Glutamatergic neuron (in vitro differentiated cells): ENCODE measurements around the gene ITIH1. TPM values are rescaled to one million over a fixed set of nuclear protein-coding genes. Genes with fewer than 3 reads are reported as not detected.

Experiments used
- DNase-seq: peaks from one replicate; pipeline ENCODE4 v3.0.0; 2022
- H3K27ac Mint-ChIP-seq: one replicate; pipeline ENCODE4 v1.8.0; 2020; ENCODE audit warnings: mild to moderate bottlenecking, mixed read lengths, inconsistent platforms; ENCODE audit not compliant: unreplicated experiment
- H3K27me3 Mint-ChIP-seq: one replicate; pipeline ENCODE4 v1.8.0; 2020; ENCODE audit warnings: mild to moderate bottlenecking, moderate library complexity, mixed read lengths, inconsistent platforms; ENCODE audit not compliant: unreplicated experiment
- H3K36me3 Mint-ChIP-seq: one replicate; pipeline ENCODE4 v1.8.0; 2020; ENCODE audit warnings: mild to moderate bottlenecking, mixed read lengths, inconsistent platforms; ENCODE audit not compliant: unreplicated experiment
- H3K4me1 Mint-ChIP-seq: one replicate; pipeline ENCODE4 v1.8.0; 2020; ENCODE audit warnings: mild to moderate bottlenecking, low read depth, mixed read lengths, inconsistent platforms; ENCODE audit not compliant: unreplicated experiment
- H3K4me3 Mint-ChIP-seq: one replicate; pipeline ENCODE4 v1.8.0; 2020; ENCODE audit warnings: mild to moderate bottlenecking, mixed read lengths, inconsistent platforms; ENCODE audit not compliant: unreplicated experiment
- H3K9me3 Mint-ChIP-seq: one replicate; pipeline ENCODE4 v1.8.0; 2020; ENCODE audit warnings: mild to moderate bottlenecking, moderate library complexity, mixed read lengths, inconsistent platforms; ENCODE audit not compliant: unreplicated experiment
- total RNA-seq: library from RNA; stranded (reverse); fragmentation: NEBNext Ultra II Directional; extraction: Animal tissue kit (Norgen Biotek cat#: 25700); gene quantifications from one replicate; pipeline ENCODE4 v1.2.1, GENCODE V29; 2021; ENCODE audit not compliant: unreplicated experiment
- TF ChIP-seq, protein P1 (sequence below): fragments of 200-600 bp; sonication (generic); IDR thresholded peaks from one replicate; pipeline ENCODE4 v1.5.0; 2021; ENCODE audit not compliant: partially characterized antibody, unreplicated experiment

ITIH1 gene
- total RNA-seq, 1 donor from 2014 or later, result not detected

- Mint-ChIP-seq H3K9me3 (no peaks in the 10 kb centered on the region), H3K27ac (no peak overlapping the region), H3K4me1 (no peaks in the 10 kb centered on the region), H3K27me3 (no peaks in the 10 kb centered on the region), H3K4me3 (no peak overlapping the region), H3K36me3 (no peaks in the 10 kb centered on the region)
- TF ChIP-seq, protein P1, sequence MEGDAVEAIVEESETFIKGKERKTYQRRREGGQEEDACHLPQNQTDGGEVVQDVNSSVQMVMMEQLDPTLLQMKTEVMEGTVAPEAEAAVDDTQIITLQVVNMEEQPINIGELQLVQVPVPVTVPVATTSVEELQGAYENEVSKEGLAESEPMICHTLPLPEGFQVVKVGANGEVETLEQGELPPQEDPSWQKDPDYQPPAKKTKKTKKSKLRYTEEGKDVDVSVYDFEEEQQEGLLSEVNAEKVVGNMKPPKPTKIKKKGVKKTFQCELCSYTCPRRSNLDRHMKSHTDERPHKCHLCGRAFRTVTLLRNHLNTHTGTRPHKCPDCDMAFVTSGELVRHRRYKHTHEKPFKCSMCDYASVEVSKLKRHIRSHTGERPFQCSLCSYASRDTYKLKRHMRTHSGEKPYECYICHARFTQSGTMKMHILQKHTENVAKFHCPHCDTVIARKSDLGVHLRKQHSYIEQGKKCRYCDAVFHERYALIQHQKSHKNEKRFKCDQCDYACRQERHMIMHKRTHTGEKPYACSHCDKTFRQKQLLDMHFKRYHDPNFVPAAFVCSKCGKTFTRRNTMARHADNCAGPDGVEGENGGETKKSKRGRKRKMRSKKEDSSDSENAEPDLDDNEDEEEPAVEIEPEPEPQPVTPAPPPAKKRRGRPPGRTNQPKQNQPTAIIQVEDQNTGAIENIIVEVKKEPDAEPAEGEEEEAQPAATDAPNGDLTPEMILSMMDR, result no peak
- no peak for DNase-seq
Observed at GRCh38 chr3:52739730-52740129, 37.7 kb upstream of the ITIH1 start.

DNA sequence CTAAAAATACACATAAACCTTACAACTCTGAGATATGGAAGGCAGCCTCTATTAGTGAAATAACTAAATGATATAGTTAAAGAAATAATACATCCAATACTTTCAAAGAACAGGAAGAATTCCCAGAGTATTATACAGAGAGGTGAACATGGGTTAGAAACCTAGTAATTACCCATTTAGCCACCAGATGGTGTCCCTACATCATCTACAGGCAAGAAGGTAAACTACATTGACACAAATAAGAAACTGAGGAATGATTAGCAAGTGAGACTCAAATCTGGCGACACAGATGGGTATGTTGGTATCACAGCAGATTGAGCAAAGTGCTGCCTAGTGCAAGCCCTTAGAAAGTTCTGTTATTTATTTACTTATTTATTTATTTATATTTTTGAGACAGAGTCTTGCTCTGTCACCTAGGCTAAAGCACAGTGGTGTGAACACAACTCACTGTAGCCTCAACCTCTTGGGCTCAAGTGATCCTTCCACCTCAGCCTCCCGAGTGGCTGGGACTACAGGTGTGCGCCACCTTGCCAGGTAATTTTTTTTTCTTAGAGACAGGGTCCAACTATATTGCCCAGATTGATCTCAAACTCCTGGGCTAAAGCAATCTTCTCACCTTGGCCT lies 34.9 kb upstream of the ITIH1 start:
- H3K4me1 Mint-ChIP-seq, result no peaks in the 10 kb centered on the region
- no peaks in the 10 kb centered on the region for H3K9me3 Mint-ChIP-seq
- DNase-seq, result no peak
- no peak overlapping the region for H3K4me3 Mint-ChIP-seq
- H3K36me3 Mint-ChIP-seq, result no peaks in the 10 kb centered on the region
- TF ChIP-seq, protein P1, result peak; percentile 47
- no peak overlapping the region for H3K27ac Mint-ChIP-seq
- no peaks in the 10 kb centered on the region for H3K27me3 Mint-ChIP-seq

- DNase-seq, result no peak
- TF ChIP-seq, protein P1, result no peak
- H3K27ac Mint-ChIP-seq, result no peak overlapping the region
- no peaks in the 10 kb centered on the region for H3K4me1 Mint-ChIP-seq
- no peaks in the 10 kb centered on the region for H3K27me3 Mint-ChIP-seq
- no peaks in the 10 kb centered on the region for H3K9me3 Mint-ChIP-seq
- no peak overlapping the region for H3K4me3 Mint-ChIP-seq
- H3K36me3 Mint-ChIP-seq, result no peaks in the 10 kb centered on the region
Observed at GRCh38 chr3:52743152-52743551, 34.2 kb upstream of the ITIH1 start.

DNA sequence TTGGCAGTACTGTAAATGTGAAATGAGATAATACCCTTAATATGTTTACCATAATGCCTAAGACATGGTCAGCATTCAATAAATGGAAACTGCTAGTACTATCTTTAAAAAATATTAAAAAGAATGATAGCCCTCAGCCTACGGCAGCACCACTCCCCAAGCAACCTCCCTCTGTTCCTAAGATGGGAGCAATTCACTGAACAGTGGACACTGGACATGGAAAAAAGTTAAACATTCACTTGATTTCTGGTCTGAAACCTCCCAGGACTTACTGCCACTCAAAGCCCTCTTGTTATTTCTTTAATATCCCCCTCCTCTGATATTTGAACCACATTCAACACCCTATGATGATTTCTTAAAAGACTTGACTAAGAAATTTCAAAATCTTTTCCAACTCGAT lies 33.7 kb upstream of the ITIH1 start:
- TF ChIP-seq, protein P1, result no peak
- DNase-seq, result no peak
- Mint-ChIP-seq H3K4me1 (no peaks in the 10 kb centered on the region), H3K9me3 (no peaks in the 10 kb centered on the region), H3K27me3 (no peaks in the 10 kb centered on the region), H3K27ac (no peak overlapping the region), H3K4me3 (no peak overlapping the region), H3K36me3 (no peaks in the 10 kb centered on the region)

GRCh38 chr3:52752045-52752660 lies 25.2 kb upstream of the ITIH1 start:
- Mint-ChIP-seq H3K4me3 (no peak overlapping the region), H3K4me1 (no peaks in the 10 kb centered on the region), H3K27ac (no peak overlapping the region), H3K9me3 (no peaks in the 10 kb centered on the region), H3K27me3 (no peaks in the 10 kb centered on the region), H3K36me3 (no peaks in the 10 kb centered on the region)
- DNase-seq, result no peak
- TF ChIP-seq, protein P1, result no peak
